ENCODE data around the gene LGALS9C. TPM values are rescaled to one million over a fixed set of nuclear protein-coding genes. Genes with fewer than 3 reads are reported as not detected.
"Not testable (repeated sequence)": the region's sequence is repeated elsewhere in the genome, so short reads cannot be mapped to it uniquely, and the experiment has no call there.

Gene LGALS9C
- total RNA-seq (2021; ENCODE audit: unreplicated experiment): not detected
- 0.04 TPM in 1 of 2 replicates, not detected in the other for polyA plus RNA-seq (2012)
- Bru-seq, nascent RNA: not detected
- BruChase-seq, experiment 1, labeled RNA remaining after a 6-hour chase: not detected
- not detected for BruChase-seq, experiment 2, labeled RNA remaining after a 2-hour chase
- long read RNA-seq: 0 reads

DNA sequence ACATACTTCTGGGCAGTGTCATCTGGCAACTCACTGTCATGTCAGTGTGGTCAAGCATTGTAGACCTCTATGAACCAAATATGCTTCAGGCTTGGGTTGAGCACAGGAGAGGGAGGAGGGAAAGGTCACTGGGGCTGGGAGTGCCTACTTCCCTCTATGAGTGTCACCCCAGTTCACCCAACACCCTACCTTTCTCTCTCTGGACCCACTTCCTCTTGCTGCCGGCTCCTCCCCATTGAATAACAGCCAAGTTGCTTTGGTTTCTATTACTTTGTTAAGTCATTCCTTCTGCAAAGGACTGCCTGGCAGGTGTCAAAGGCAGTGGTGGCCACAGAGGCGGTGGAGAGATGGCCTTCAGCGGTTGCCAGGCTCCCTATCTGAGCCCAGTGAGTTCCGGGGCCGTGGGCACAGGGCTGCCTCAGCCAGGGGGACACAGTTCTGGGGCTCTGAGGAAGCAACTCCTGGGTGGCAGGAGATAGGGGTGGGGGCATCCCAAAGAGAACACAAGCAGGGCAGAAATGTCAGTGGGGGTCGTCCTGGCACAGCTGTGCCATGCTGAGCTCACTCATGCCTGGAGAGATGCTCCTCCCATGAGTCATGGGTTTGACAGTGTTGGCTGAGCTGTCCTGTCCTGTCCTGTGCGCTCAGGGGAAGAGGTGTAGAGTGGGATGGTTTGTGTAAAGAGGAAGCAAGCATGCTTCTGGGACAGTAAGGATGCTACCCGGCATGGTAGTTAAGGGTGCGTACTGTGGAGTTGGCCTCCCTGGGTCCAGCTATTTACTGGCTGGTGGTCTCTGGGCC is at the start of gene LGALS9C:
Gene LGALS9C, plus strand, starts transcription at position 282 of the 801 bp plus-strand sequence. Its CDS starts 66 bp downstream, at position 348.
- H3K27ac ChIP-seq (ENCODE audit: low read depth, low read length); H2AFZ ChIP-seq (ENCODE audit: low read depth, low read length, poor library complexity, severe bottlenecking); CTCF ChIA-PET; RAD21 ChIA-PET (ENCODE audit: low non-redundant PET in 1 of 2, low total read pairs in 2 of 2, uncharacterized antibody in 2 of 2, unreplicated experiment in 2 of 2); H3K79me2 ChIP-seq (ENCODE audit: insufficient read depth, low read length); DNase-seq (ENCODE audit: low read depth, low spot score); POLR2A ChIA-PET; H3K4me2 ChIP-seq (ENCODE audit: low read length); H3K27me3 ChIP-seq (ENCODE audit: insufficient read depth, low read length); H4K20me1 ChIP-seq (ENCODE audit: insufficient read depth); H3K4me1 ChIP-seq (ENCODE audit: control insufficient read depth in 1 of 2, insufficient read depth in 2 of 2, low read length in 2 of 2); ATAC-seq; H3K4me3 ChIP-seq (replicated peaks in 1 of 2; ENCODE audit: low read depth in 1 of 2, low read length in 2 of 2); H3K9ac ChIP-seq (ENCODE audit: low read length); intact Hi-C loops (cut with micrococcal nuclease); H3K9me3 ChIP-seq (ENCODE audit: control insufficient read depth in 1 of 2, insufficient read depth in 1 of 2, low read depth in 1 of 2, low read length in 2 of 2); H3K36me3 ChIP-seq (ENCODE audit: control insufficient read depth in 1 of 2, insufficient read depth in 2 of 2, low read length in 2 of 2); H3K9me2 ChIP-seq (ENCODE audit: insufficient read depth); BruUV-seq (replicated peaks): not testable (repeated sequence)

DNA sequence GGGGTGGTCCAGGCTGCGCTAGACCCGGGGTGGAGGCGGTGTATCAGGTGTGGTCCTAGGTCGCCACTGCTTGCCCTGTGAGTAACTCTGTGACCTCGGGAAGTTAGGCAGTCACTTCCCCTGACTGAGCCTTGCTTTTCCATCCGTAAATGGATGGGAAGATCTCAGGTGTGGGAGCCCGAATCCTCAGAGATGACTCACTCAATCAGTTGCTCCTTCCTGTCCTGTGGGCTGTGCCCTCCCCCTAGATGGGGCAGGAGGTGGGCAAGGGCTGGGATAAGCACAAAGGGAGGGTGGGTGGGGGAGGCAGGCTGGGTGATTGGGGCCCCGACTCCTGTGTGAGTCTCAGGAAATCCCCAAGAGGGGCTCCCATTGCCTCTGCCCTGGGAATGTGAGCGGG is 44.4 kb upstream of the LGALS9C start:
- RAD21 ChIA-PET (ENCODE audit: low non-redundant PET in 1 of 2, low total read pairs in 2 of 2, uncharacterized antibody in 2 of 2, unreplicated experiment in 2 of 2): not testable (repeated sequence)

DNA sequence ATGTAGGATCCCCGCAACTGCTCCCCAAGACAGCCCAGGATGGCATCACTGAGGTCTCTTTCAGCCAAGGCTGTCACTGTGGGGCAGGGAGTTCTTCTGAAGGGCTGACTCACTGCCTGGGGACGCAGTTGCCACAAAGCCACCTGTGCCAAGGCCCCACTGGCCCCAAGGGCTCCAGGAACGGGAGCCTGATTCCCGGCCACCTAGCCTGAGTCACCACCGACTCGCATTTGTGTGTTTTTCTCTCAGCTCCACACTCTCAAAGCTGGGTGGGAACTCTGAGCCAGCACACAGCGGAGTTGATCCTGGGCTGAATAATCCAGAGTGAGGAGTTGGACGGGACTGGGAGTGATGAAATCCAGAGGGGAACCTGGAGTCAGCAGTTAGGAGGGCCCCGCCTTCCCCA is 37.1 kb upstream of the LGALS9C start:
- DNase-seq (ENCODE audit: low read depth, low spot score); H2AFZ ChIP-seq (ENCODE audit: low read depth, low read length, poor library complexity, severe bottlenecking); H3K9me3 ChIP-seq (ENCODE audit: control insufficient read depth in 1 of 2, insufficient read depth in 1 of 2, low read depth in 1 of 2, low read length in 2 of 2); CTCF ChIA-PET; H3K36me3 ChIP-seq (ENCODE audit: control insufficient read depth in 1 of 2, insufficient read depth in 2 of 2, low read length in 2 of 2); H3K79me2 ChIP-seq (ENCODE audit: insufficient read depth, low read length); H3K4me1 ChIP-seq (ENCODE audit: control insufficient read depth in 1 of 2, insufficient read depth in 2 of 2, low read length in 2 of 2); H3K27ac ChIP-seq (ENCODE audit: low read depth, low read length); H3K27me3 ChIP-seq (ENCODE audit: insufficient read depth, low read length); intact Hi-C loops (cut with micrococcal nuclease); POLR2A ChIA-PET; H3K4me2 ChIP-seq (ENCODE audit: low read length); RAD21 ChIA-PET (ENCODE audit: low non-redundant PET in 1 of 2, low total read pairs in 2 of 2, uncharacterized antibody in 2 of 2, unreplicated experiment in 2 of 2); H3K9ac ChIP-seq (ENCODE audit: low read length); H3K9me2 ChIP-seq (ENCODE audit: insufficient read depth); H3K4me3 ChIP-seq (replicated peaks in 1 of 2; ENCODE audit: low read depth in 1 of 2, low read length in 2 of 2); H4K20me1 ChIP-seq (ENCODE audit: insufficient read depth); BruUV-seq (replicated peaks): not testable (repeated sequence)
- ATAC-seq: peak; percentile 63

More for the DNA sequence above, 44.4 kb upstream of the LGALS9C start:
- H2AFZ ChIP-seq (ENCODE audit: low read depth, low read length, poor library complexity, severe bottlenecking); H3K27me3 ChIP-seq (ENCODE audit: insufficient read depth, low read length); H3K9ac ChIP-seq (ENCODE audit: low read length); H3K4me3 ChIP-seq (replicated peaks in 1 of 2; ENCODE audit: low read depth in 1 of 2, low read length in 2 of 2); H3K4me2 ChIP-seq (ENCODE audit: low read length); H3K4me1 ChIP-seq (ENCODE audit: control insufficient read depth in 1 of 2, insufficient read depth in 2 of 2, low read length in 2 of 2); BruUV-seq (replicated peaks); H3K9me2 ChIP-seq (ENCODE audit: insufficient read depth); H3K79me2 ChIP-seq (ENCODE audit: insufficient read depth, low read length); intact Hi-C loops (cut with micrococcal nuclease); H3K9me3 ChIP-seq (ENCODE audit: control insufficient read depth in 1 of 2, insufficient read depth in 1 of 2, low read depth in 1 of 2, low read length in 2 of 2); ATAC-seq; H3K36me3 ChIP-seq (ENCODE audit: control insufficient read depth in 1 of 2, insufficient read depth in 2 of 2, low read length in 2 of 2); POLR2A ChIA-PET; DNase-seq (ENCODE audit: low read depth, low spot score); CTCF ChIA-PET; H3K27ac ChIP-seq (ENCODE audit: low read depth, low read length); H4K20me1 ChIP-seq (ENCODE audit: insufficient read depth): not testable (repeated sequence)

DNA sequence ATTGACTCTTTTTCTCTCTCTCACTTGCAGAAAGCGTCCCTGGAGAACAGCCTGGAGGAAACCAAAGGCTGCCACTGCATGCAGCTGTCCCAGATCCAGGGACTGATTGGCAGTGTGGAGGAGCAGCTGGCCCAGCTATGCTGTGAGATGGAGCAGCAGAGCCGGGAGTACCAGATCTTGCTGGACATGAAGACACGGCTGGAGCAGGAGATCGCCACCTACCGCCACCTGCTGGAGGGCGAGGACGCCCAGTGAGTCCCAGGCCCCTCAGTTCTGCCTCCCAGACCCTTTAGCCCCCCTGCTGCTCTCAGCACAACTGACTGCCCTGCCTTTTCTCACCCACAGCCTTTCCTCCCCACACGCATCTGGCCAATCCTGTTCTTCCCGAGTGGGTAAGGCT is 34.5 kb upstream of the LGALS9C start:
- H4K20me1 ChIP-seq (ENCODE audit: insufficient read depth); H3K9me2 ChIP-seq (ENCODE audit: insufficient read depth); RAD21 ChIA-PET (ENCODE audit: low non-redundant PET in 1 of 2, low total read pairs in 2 of 2, uncharacterized antibody in 2 of 2, unreplicated experiment in 2 of 2); H3K9me3 ChIP-seq (ENCODE audit: control insufficient read depth in 1 of 2, insufficient read depth in 1 of 2, low read depth in 1 of 2, low read length in 2 of 2); H3K4me3 ChIP-seq (replicated peaks in 1 of 2; ENCODE audit: low read depth in 1 of 2, low read length in 2 of 2); H3K9ac ChIP-seq (ENCODE audit: low read length); H2AFZ ChIP-seq (ENCODE audit: low read depth, low read length, poor library complexity, severe bottlenecking); H3K79me2 ChIP-seq (ENCODE audit: insufficient read depth, low read length); H3K4me2 ChIP-seq (ENCODE audit: low read length); CTCF ChIA-PET; DNase-seq (ENCODE audit: low read depth, low spot score); POLR2A ChIA-PET; H3K36me3 ChIP-seq (ENCODE audit: control insufficient read depth in 1 of 2, insufficient read depth in 2 of 2, low read length in 2 of 2); intact Hi-C loops (cut with micrococcal nuclease); H3K4me1 ChIP-seq (ENCODE audit: control insufficient read depth in 1 of 2, insufficient read depth in 2 of 2, low read length in 2 of 2); H3K27me3 ChIP-seq (ENCODE audit: insufficient read depth, low read length); BruUV-seq (replicated peaks); H3K27ac ChIP-seq (ENCODE audit: low read depth, low read length): not testable (repeated sequence)
- ATAC-seq: 0 out of 2 replicates have a peak, but pooled peaks have one; percentile 36
